Measurements from ENCODE around the gene RAP1GAP.

RAP1GAP gene

GRCh38 chr1:21618561-21619374 lies 50.4 kb downstream of the RAP1GAP start:
- no peaks in the 10 kb centered on the region for H3F3A ChIP-seq (ENCODE audit: insufficient read depth, low read length)
- no peaks in the 10 kb centered on the region for H4K20me1 ChIP-seq (ENCODE audit: insufficient read depth, low read length)
- H3K9me2 ChIP-seq (ENCODE audit: low read depth, low read length) = no peaks in the 10 kb centered on the region
- no peaks in the 10 kb centered on the region for H3K27me3 ChIP-seq (ENCODE audit: insufficient read depth, low read length)
- H3K9ac ChIP-seq (ENCODE audit: low read length) = no peak overlapping the region
- H2AFZ ChIP-seq (ENCODE audit: low read length) = no peak overlapping the region
- H3K27ac ChIP-seq (ENCODE audit: low read depth, low read length, poor library complexity, severe bottlenecking) = no peak overlapping the region
- H3K4me2 ChIP-seq (ENCODE audit: low read length) = no peak overlapping the region
- TF ChIP-seq EZH2 (IDR thresholded peaks at IDR 0.05; ENCODE audit: borderline replicate concordance, low read length) = no peak
- no peak for TF ChIP-seq CTCF (IDR thresholded peaks at IDR 0.05; ENCODE audit: low read length)
- no peaks in the 10 kb centered on the region for H3K9me3 ChIP-seq (ENCODE audit: low read length)
- H3K36me3 ChIP-seq (ENCODE audit: insufficient read depth, low read length) = no peaks in the 10 kb centered on the region
- H3K4me1 ChIP-seq (ENCODE audit: insufficient read depth, low read length, severe bottlenecking) = no peaks in the 10 kb centered on the region
- H3K79me2 ChIP-seq (ENCODE audit: insufficient read depth, low read length) = no peaks in the 10 kb centered on the region
- H3K4me3 ChIP-seq (ENCODE audit: low read depth, low read length, poor library complexity, severe bottlenecking) = no peak overlapping the region

- H3K4me1 ChIP-seq (ENCODE audit: insufficient read depth, low read length, severe bottlenecking) = no peaks in the 10 kb centered on the region
- no peak overlapping the region for H3K9ac ChIP-seq (ENCODE audit: low read length)
- H3K79me2 ChIP-seq (ENCODE audit: insufficient read depth, low read length) = no peaks in the 10 kb centered on the region
- no peak overlapping the region for H2AFZ ChIP-seq (ENCODE audit: low read length)
- H3K36me3 ChIP-seq (ENCODE audit: insufficient read depth, low read length) = no peaks in the 10 kb centered on the region
- H3K4me3 ChIP-seq (ENCODE audit: low read depth, low read length, poor library complexity, severe bottlenecking) = no peak overlapping the region
- H3K9me2 ChIP-seq (ENCODE audit: low read depth, low read length) = no peaks in the 10 kb centered on the region
- no peaks in the 10 kb centered on the region for H3K27me3 ChIP-seq (ENCODE audit: insufficient read depth, low read length)
- no peak overlapping the region for H3K27ac ChIP-seq (ENCODE audit: low read depth, low read length, poor library complexity, severe bottlenecking)
- H4K20me1 ChIP-seq (ENCODE audit: insufficient read depth, low read length) = no peaks in the 10 kb centered on the region
- no peaks in the 10 kb centered on the region for H3F3A ChIP-seq (ENCODE audit: insufficient read depth, low read length)
- no peaks in the 10 kb centered on the region for H3K9me3 ChIP-seq (ENCODE audit: low read length)
- no peak overlapping the region for H3K4me2 ChIP-seq (ENCODE audit: low read length)
- TF ChIP-seq CTCF (IDR thresholded peaks at IDR 0.05; ENCODE audit: low read length) = no peak
- no peak for TF ChIP-seq EZH2 (IDR thresholded peaks at IDR 0.05; ENCODE audit: borderline replicate concordance, low read length)
Measured at GRCh38 chr1:21618059-21618458, 51.1 kb downstream of the RAP1GAP start.

GRCh38 chr1:21617126-21617738 lies 51.9 kb downstream of the RAP1GAP start:
- no peaks in the 10 kb centered on the region for H3K9me3 ChIP-seq (ENCODE audit: low read length)
- no peaks in the 10 kb centered on the region for H4K20me1 ChIP-seq (ENCODE audit: insufficient read depth, low read length)
- no peaks in the 10 kb centered on the region for H3K36me3 ChIP-seq (ENCODE audit: insufficient read depth, low read length)
- no peak overlapping the region for H3K27ac ChIP-seq (ENCODE audit: low read depth, low read length, poor library complexity, severe bottlenecking)
- no peak overlapping the region for H3K4me3 ChIP-seq (ENCODE audit: low read depth, low read length, poor library complexity, severe bottlenecking)
- H3K9me2 ChIP-seq (ENCODE audit: low read depth, low read length) = no peaks in the 10 kb centered on the region
- no peak overlapping the region for H2AFZ ChIP-seq (ENCODE audit: low read length)
- TF ChIP-seq CTCF (IDR thresholded peaks at IDR 0.05; ENCODE audit: low read length) (no peak), EZH2 (IDR thresholded peaks at IDR 0.05; ENCODE audit: borderline replicate concordance, low read length) (no peak)
- H3K27me3 ChIP-seq (ENCODE audit: insufficient read depth, low read length) = no peaks in the 10 kb centered on the region
- H3K9ac ChIP-seq (ENCODE audit: low read length) = no peak overlapping the region
- H3F3A ChIP-seq (ENCODE audit: insufficient read depth, low read length) = no peaks in the 10 kb centered on the region
- no peak overlapping the region for H3K4me2 ChIP-seq (ENCODE audit: low read length)
- no peaks in the 10 kb centered on the region for H3K4me1 ChIP-seq (ENCODE audit: insufficient read depth, low read length, severe bottlenecking)
- no peaks in the 10 kb centered on the region for H3K79me2 ChIP-seq (ENCODE audit: insufficient read depth, low read length)
